H4 (cell line): ENCODE results near the gene TMPRSS13. TPM values are rescaled to one million over a fixed set of nuclear protein-coding genes. Genes with fewer than 3 reads are reported as not detected.
"Not testable (repeated sequence)": the region's sequence is repeated elsewhere in the genome, so short reads cannot be mapped to it uniquely, and the experiment has no call there.

Experiments used
- DNase-seq: peaks from one replicate; pipeline ENCODE4 v3.0.0-alpha.2; 2015; ENCODE audit warnings: low spot score
- total RNA-seq: library from RNA; depleted of rRNA; stranded (reverse); fragments of >200 nt; shearing (Covaris generic); gene quantifications from 2 replicates; pipeline ENCODE4 v1.2.3, GENCODE V29; 2014

The TMPRSS13 gene
- total RNA-seq, 1 experiment from 2014 or later = 0.33 TPM

- DNase-seq = no peak
Observed at GRCh38 chr11:117872975-117873827, 56.0 kb downstream of the TMPRSS13 start.

GRCh38 chr11:117872420-117872961 is 56.7 kb downstream of the TMPRSS13 start:
- DNase-seq = no peak

- DNase-seq = no peak
Observed at GRCh38 chr11:117871784-117872183, 57.4 kb downstream of the TMPRSS13 start.

DNA sequence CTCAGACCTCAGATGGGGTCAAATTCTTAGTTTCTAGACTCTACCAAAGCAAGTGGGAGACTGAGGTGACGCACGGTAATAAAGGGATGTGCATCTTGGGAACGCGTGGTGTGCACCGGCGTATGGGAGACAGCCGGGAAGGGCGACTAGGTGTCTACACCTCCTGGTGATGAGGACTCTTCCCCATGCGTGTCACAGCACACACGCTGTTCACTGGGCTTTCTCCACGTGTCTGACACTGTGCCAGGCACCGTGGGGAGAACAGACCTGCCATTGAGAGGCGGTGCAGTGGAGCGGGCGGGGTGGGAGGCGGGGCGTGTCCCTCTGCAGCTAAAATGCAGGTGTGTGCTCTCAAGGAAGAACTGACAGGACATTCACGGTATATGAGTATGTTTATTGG is 58.0 kb downstream of the TMPRSS13 start:
- DNase-seq = no peak

DNA sequence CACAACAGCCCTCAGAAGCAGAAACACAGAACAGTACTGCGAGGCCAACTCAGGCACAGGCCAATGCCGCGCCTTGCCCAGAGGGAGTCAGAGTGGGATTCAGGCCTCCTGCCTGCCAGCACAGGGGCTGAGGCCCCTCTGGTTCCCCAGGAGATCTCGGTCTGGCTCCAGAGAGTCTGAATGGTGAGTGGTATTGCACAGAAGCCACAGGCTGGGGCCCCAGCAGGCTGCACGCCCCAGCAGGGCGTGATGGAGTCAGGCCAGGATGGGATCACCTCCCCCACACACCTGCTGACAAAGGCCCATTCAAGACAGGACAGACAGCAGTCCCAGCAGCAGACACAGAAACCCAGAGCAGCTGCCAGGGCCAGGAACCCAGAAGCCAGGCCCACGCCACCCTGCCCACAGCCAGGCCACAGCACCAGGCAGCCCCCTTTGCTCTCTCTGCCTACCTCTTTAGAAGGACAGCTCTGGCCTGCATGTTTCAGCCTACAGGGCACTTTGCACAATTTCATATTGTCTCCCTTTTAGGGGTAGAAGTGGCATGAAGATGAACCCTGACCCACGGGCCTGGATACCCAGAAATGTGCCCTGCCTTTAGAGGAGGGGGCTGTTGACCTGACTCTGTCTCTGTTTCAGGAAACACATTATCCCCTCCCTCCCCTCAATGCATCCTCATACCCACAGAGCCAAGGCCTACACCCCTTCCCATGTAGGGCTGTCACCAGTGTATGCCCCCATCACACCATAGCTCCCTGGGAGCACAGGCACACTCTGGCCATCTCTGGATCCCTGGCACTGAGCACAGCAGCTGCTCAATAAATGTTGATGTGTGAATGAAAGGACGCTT is 58.9 kb downstream of the TMPRSS13 start:
- no peak for DNase-seq

DNA sequence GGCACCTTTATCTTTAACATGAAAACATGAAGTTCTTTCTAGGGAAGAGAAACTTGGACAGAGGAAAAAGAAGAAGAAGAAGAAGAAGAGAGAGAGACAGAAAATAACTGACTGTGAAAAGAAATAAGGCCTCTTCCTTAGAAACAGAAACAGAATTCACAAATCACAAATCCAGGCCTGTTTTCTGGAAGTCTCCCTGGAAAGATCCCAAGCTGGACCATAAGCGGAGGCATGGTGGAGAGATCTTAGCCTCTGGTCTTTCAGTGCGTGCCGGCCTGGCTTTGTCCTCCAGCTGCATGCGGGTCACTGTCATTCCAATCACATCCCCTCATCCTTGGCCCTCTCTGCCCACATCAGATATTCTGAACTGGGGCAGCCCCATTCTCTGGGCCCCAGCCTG is 59.6 kb downstream of the TMPRSS13 start:
- DNase-seq = no peak

DNA sequence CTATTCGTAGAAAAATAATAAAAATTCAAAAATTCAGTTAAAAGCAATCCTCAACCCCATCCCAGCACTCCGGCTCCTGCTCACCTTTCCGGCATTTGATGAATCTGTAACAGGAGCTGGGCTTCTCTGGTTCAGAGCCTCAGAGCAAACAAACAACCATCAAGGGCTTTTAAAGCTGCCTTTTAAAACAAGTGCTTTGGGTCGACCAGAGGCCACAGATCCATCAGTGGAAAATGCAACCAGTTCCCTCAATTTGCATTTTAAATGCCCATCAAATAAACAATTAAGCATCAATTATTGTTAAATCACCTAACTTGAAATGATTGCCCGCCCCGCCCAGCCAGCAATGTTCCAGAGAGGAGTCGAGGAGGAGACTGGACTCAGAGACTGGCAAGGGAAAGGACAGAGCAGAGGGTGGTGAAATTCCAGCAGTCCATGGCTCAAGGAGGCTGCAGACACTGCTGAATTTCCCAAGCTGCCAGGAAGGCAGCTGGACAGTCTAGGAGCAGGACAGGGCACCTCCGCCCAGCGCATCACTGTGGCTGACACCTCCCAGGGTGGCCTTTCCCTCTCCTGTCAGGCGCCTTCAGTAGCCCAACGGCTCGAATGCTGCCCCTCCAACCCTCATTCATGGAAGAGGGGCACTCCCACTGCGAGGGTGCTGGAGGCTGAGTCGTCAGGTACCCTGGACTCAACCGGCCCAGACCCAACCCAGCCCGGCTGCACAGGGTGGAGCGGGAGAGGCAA is 60.2 kb downstream of the TMPRSS13 start:
- DNase-seq = no peak

DNA sequence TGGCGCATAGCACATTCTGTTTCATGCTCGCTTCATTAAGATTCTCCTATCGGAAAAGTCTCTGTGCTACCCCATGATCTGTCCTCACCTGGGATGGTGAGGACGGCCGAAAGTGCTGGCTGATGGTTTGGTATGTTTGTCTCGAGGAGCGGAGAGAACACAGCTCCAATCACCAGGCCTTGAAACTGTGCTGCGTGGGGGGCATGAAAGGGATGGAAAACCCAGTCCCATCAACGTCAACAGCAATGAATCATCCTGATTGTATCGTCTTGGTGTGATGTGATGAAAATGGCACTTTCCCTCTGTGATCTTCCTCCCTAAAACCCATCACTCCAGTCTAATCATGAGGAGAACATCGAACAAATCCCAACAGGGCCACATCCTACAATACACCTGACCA is 61.1 kb downstream of the TMPRSS13 start:
- no peak for DNase-seq

- no peak for DNase-seq
Observed at GRCh38 chr11:117866526-117866925, 62.7 kb downstream of the TMPRSS13 start.

- DNase-seq = not testable (repeated sequence)
Observed at GRCh38 chr11:117865546-117865945, 63.7 kb downstream of the TMPRSS13 start.

DNA sequence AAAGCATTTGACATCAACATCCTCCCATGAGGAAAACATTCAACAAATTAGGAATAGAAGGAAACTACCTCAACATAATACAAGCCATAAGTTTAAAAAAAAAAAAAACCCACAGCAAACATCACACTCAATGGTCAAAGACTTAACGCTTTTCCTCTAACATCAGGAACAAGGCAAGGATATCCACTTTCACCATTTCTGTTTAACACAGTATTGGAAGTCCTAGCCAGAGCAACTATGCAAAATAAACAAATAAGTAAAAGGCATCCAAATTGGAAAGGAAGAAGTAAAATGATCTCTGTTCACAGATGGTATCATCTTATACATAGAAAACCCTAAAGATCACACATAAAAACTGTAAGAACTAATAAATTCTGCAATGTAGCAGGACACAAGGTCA is 65.8 kb downstream of the TMPRSS13 start:
- DNase-seq = no peak

DNA sequence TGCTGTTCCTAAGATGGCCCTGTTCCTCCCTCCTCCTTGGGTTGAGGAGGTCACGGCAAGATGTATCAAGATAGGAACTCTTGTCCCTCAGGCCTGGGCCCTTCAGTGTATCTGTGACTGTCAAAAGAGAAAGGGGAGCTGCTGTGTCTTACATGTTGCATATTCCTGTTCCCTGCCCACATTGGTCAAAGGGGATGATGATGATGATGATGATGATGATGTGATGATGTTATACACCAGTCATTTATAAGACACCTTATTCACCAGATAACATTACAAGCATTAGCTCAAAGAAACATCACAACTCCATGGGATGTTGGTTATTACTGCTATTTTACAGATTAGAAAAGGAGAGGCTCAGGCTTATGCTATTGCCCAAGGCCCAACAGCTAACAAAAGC is 66.4 kb downstream of the TMPRSS13 start:
- no peak for DNase-seq

GRCh38 chr11:117862019-117862725 is 67.0 kb downstream of the TMPRSS13 start:
- no peak for DNase-seq

DNA sequence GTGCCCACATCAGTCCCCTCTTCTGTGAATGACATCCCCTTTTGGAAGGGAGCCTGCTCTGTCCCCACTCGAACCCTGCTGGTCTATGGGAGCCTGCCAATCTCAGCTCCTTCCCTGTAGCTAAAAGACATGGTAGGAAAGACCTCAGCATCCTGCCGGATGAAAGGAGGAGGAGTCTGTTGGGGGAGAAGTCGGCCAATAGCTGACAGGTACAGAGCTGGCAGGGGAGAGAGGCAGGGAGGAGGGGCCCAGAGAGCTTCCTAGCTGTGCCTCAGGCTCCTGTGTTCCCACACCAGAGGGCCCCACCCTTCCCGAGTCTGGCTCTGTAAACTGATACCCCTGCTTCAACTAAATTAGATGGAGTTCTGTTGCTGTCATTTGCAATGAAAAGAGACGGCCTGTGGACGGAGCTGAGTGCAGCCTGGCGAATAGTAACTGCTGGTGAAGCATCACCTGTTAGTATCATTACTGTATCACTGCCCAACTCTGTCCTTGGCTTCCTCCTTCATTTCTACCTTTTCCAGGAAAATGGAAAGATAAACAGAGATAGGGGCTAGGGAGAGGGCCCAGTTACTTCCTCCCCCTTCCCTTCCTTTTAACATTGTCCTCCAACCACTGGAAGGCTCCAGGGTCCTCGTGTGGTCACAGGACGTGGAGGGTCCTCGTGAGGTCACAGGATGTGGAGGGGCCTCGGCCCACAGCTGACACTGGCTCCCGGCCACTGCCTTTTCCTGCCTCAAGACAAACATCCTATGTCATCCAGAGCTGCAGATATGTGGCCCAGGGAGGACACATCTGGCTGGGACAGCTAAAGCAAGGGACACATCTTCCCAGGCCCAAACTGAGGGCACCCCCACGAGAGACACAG is 67.8 kb downstream of the TMPRSS13 start:
- peak; percentile 58 for DNase-seq

DNA sequence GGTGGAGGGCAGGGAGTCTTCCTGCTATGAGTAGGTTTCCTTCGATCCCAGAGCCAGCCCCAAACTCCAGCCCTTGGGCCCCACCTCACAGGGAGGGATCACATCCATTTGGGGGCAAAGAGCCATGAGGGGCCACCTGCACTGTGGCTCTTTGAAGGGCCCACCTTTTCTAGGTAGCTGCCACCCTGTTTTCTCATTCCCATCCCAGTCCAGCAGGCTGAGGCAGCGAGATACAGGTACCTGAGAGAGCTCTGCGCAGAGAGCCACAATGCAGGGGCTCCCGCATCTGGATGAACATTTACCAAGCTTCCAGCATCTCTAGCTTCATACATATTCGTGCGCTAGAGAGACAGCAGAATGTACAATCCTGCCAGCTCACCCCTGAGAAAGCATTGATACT is 69.1 kb downstream of the TMPRSS13 start:
- DNase-seq = no peak

DNA sequence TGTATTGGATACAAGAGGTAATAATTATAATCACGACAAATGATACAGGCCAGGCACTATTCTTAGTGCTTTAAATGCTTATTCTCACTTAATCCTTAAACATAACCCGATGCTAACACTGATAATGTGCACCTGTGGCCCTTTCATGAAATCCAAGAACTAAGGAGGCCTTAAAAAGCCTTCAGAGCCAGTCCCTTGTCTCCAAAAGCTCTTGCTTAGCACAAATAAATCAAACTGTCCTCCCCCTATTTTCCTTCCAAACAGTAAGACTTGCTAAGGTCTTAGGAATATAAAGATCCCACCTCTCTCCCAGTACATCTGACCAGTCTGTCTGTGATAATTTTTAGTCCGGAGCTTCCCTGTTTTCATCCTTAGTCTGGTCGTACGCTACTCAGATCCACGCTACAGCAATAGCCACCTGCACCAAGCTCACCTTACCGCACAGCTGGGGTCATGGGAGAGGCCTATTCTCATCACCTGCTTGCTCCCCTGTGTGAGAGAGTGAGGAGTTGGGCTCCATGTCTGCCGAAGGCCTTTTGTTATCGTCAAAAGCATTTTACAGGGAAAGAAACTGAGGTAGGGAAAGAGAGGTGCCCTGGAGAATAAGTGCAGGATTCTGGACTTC is 69.6 kb downstream of the TMPRSS13 start:
- DNase-seq = no peak

DNA sequence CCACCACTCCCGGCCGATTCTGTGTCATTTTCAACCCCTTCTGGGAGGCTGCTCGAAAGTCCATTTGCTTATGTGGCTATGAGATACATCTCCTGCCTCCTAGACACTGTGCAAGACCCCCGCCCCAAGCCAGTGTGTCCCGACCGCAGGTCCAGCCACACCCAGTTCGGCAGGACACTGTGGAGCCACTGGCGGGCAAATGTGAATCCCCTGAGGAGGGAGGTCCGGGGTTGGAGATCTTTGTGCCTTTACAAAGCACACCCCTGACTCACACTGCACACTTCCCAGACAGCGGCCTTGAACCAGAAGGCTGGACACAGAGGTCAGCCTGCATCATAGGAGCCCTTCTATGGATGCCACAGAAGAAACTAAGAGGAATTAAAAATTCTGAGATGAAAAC is 70.1 kb downstream of the TMPRSS13 start:
- no peak for DNase-seq

DNA sequence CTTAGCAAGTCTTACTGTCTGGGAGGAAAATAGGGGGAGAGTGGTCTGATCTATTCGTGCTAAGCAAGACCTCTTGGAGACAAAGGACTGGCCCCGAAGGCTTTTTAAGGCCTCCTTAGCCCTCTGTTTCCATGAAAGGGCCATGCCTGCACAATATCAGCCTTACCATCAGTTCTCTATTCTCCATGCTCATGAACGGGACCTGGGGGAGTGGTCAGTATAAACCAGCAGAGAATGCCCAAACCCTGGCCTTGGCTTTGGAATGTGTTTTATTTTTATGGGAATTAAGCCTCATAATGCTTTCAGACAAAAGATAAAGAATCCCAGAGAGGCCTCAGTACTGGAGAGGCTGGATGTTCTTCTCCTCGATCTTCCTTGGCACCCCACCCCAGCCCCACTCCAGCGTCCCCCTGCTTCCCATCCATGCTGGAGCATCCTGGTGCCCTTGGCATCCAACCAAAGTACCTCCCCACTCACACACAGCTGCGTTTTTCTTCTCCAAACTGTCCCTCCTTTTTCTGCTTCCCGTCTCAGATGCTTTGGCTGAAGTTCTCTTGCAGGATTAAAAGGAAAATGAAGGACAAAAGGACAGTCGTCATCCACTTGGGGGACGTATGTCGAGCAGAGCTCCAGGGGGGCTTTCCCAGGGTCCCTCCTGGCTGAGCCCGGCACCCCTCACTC is 71.3 kb downstream of the TMPRSS13 start:
- no peak for DNase-seq
